ENCODE measurements around the gene EGLN1.

The EGLN1 gene

DNA sequence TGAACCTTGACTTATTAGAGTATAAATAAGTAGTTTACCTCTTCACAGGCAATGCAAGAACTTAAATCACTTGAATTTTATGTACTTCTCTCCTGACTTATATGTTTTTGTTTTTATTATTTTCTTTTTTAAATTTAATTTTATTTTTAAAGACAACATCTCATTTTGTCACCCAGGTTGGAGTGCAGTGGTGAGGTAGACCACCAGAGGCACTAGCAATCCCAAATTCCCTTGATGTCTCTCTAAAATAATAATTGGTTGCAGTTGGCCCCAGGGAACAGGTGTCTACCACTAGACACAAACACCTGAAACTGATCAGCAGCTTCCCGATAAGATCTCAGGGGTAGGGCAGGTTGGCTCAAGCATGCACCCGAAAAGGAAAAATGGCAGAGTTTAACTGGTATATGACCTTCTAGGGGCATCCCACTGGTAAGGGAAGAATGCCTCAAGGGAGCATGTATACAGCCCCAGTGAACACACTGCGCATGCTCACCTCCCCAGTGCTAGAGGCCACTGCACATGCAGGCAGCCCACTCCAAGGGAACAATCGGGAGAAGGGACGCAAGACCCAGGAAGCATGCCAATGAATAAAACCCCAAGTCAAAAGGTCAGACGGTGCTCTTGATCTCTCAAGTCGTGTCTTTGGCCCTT, 99.1 kb downstream of the EGLN1 start:
- DNase-seq = no peak

DNA sequence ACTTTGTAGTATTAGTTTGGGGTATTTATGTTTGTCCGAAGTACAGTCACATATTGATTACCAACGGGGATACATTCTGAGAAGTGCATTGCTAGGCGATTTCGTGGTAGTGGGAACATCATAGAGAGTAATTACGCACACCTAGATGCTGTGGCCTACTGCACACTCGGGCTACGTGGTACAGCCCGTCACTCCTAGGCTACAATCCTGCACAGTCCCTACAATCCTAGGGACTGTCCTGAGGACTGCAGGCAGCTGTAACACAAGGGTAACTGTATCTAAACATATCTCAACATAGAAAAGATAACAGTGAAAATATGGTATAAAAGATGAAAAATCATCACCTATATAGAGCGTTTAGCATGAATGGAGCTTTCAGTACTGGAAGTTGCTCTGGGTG, 103.0 kb downstream of the EGLN1 start:
- DNase-seq = no peak

- no peak for DNase-seq
Measured at GRCh38 chr1:231318568-231318967, 103.5 kb downstream of the EGLN1 start.

DNA sequence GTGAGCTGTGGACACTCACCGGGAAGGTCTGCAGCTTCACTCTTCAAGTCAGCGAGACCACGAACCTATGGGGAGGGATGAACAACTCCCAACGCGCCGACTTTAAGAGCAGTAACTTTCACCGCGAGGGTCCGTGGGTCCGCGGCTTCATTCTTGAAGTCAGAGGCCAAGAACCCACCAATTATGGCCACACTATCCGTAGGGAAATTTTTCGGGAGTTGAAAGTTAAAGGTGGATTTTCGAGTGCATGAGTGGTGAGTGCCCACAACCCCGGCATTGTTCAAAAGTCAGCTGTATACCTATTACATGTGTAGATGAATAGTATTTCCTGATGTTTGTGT, 104.1 kb downstream of the EGLN1 start:
- no peak for DNase-seq

DNA sequence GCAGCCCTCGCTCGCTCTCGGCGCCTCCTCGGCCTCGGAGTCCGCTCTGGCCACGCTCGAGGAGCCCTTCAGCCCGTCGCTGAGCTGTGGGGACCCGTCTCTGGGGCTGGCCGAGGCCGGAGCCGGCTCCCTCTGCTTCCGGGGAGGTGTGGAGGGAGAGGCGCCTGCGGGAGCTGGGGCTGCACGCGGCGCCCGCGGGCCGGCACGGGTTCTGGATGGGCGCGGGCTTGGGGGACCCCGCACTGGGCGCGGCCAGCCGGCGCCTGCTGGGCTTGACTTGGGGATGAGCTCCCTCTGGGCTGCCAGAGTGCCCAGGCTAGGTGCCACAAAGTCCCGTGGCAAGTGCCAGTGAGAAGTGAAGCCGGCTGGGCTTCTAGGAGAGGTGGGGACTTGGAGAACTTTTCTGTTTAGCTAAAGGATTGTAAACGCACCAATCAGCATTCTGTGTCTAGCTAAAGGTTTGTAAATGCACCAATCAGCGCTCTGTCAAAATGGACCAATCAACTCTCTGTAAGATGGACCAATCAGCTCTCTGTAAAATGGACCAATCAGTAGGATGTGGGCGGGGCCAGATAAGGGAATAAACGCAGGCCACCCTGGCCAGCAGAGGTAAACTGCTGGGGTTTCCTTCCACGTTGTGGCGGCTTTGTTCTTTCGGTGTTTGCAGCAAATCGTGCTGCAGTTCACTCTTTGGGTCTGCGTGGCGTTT, 104.6 kb downstream of the EGLN1 start:
- DNase-seq = no peak

- peak in 3 of 5 donors; percentile 8 to 55 (median 22) for DNase-seq
Measured at GRCh38 chr1:231315887-231316286, 106.2 kb downstream of the EGLN1 start.

Measured in T-helper 1 cell (primary cell).